ENCODE data around the gene ABR. TPM values are rescaled to one million over a fixed set of nuclear protein-coding genes. Genes with fewer than 3 reads are reported as not detected.

The ABR gene
- polyA plus RNA-seq, 3 donors = 19.8 to 160 (median 26.0) TPM

DNA sequence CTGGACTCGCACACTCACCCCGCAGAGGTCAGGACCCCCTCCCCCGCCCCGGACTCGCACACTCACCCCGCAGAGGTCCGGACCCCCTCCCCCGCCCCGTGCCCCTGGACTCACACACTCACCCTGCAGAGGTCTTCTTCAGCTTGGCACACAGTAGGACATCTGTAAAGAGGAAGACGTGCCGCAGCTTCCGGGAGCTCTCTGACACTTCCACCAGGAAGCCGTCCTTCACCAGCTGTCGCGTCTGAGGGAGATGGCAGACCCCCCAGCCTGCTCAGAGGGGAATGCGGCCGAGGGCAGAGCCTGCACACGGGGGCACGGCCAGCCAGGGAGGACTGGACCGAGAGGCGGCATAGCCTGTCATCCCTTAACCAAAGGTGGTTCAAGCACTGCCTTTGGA, 109.9 kb downstream of the ABR start:
- H4K20me1 ChIP-seq (ENCODE audit: insufficient read depth, low read length) = peaks cover 49% of the 10 kb centered on the region
- H3K27ac ChIP-seq (ENCODE audit: low read depth in 1 of 2, low read length in 2 of 2) = no peak overlapping the region
- no peak overlapping the region for H3K4me3 ChIP-seq (replicated peaks in 1 of 3; ENCODE audit: low read depth in 2 of 3, low read length in 3 of 3)
- H3K36me3 ChIP-seq (replicated peaks in 1 of 2; ENCODE audit: control insufficient read depth in 1 of 2, insufficient read depth in 2 of 2, low read length in 2 of 2) = peaks cover 75 to 92% of the 10 kb centered on the region in 2 donors
- Mint-ChIP-seq H3K27ac (no peak overlapping the region), H3K27me3 (ENCODE audit: low read depth in 3 of 3) (no peaks in the 10 kb centered on the region), H3K4me1 (no peaks in the 10 kb centered on the region), H3K36me3 (peaks cover 71 to 94% of the 10 kb centered on the region in 2 donors), H3K9me3 (peaks cover 5 to 29% (median 25%) of the 10 kb centered on the region in 7 donors), H3K4me3 (no peak overlapping the region)
- H3K4me2 ChIP-seq (replicated peaks; ENCODE audit: extremely low read depth, low read length, poor library complexity, severe bottlenecking) = no peak overlapping the region
- H2AFZ ChIP-seq (ENCODE audit: insufficient read depth, low read depth, low read length, poor library complexity, severe bottlenecking) = no peak overlapping the region
- no peaks in the 10 kb centered on the region for H3K27me3 ChIP-seq (ENCODE audit: control insufficient read depth in 2 of 2, insufficient read depth in 2 of 2, low read length in 2 of 2)
- H3K4me1 ChIP-seq (ENCODE audit: control insufficient read depth in 1 of 2, insufficient read depth in 2 of 2, low read length in 2 of 2) = no peaks in the 10 kb centered on the region
- intact Hi-C loops (cut with micrococcal nuclease) = no loop called here
- 98% methylated on average over 12 of the region's 21 CpGs for WGBS (ENCODE audit: insufficient coverage)
- H3K9ac ChIP-seq (ENCODE audit: insufficient read depth, low read length, poor library complexity, severe bottlenecking) = no peak overlapping the region
- TF ChIP-seq CTCF (IDR thresholded peaks at IDR 0.05) = no peak
- H3K9me3 ChIP-seq (replicated peaks in 1 of 2; ENCODE audit: control insufficient read depth in 1 of 2, insufficient read depth in 1 of 2, low read length in 2 of 2) = peaks cover 18 to 26% of the 10 kb centered on the region in 2 donors
- DNase-seq = no peak
- peaks cover 2% of the 10 kb centered on the region for H3K79me2 ChIP-seq (ENCODE audit: insufficient read depth, low read length)

DNA sequence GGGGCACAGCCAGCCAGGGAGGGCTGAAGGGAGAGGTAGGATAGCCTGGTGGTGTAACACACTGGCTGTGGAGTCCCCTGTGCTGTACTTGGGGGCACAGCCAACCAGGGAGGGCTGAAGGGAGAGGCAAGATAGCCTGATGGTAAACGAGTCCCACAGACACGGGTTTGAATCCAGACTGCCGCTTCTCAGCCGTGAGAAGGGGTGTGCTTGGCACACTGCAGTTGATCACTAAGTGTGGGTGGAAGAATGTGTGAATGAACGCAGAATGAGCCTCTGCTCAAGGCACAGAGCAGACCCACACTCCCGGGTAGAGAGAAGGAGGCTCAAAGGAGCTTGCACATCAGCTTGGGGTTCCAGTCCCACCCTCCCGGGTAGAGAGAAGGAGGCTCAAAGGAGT, 111.4 kb downstream of the ABR start:
- H3K9me3 Mint-ChIP-seq = peaks cover 5 to 29% (median 23%) of the 10 kb centered on the region in 7 donors
- H3K79me2 ChIP-seq (ENCODE audit: insufficient read depth, low read length) = no peaks in the 10 kb centered on the region
- H3K27ac ChIP-seq (ENCODE audit: low read depth in 1 of 2, low read length in 2 of 2) = no peak overlapping the region
- no peak overlapping the region for H3K4me3 ChIP-seq (replicated peaks in 1 of 3; ENCODE audit: low read depth in 2 of 3, low read length in 3 of 3)
- TF ChIP-seq CTCF (IDR thresholded peaks at IDR 0.05) = no peak
- H3K4me2 ChIP-seq (replicated peaks; ENCODE audit: extremely low read depth, low read length, poor library complexity, severe bottlenecking) = no peak overlapping the region
- H3K27me3 ChIP-seq (ENCODE audit: control insufficient read depth in 2 of 2, insufficient read depth in 2 of 2, low read length in 2 of 2) = no peaks in the 10 kb centered on the region
- H3K36me3 ChIP-seq (replicated peaks in 1 of 2; ENCODE audit: control insufficient read depth in 1 of 2, insufficient read depth in 2 of 2, low read length in 2 of 2) = peaks cover 70 to 82% of the 10 kb centered on the region in 2 donors
- H3K27me3 Mint-ChIP-seq (ENCODE audit: low read depth in 3 of 3) = no peaks in the 10 kb centered on the region
- no peak for DNase-seq
- peaks cover 18 to 26% of the 10 kb centered on the region in 2 donors for H3K9me3 ChIP-seq (replicated peaks in 1 of 2; ENCODE audit: control insufficient read depth in 1 of 2, insufficient read depth in 1 of 2, low read length in 2 of 2)
- WGBS (ENCODE audit: insufficient coverage) = 97% methylated on average over 5 of the region's 7 CpGs
- intact Hi-C loops (cut with micrococcal nuclease) = no loop called here
- H3K4me1 Mint-ChIP-seq = no peaks in the 10 kb centered on the region
- no peak overlapping the region for H3K4me3 Mint-ChIP-seq
- H3K9ac ChIP-seq (ENCODE audit: insufficient read depth, low read length, poor library complexity, severe bottlenecking) = no peak overlapping the region
- no peak overlapping the region for H3K27ac Mint-ChIP-seq
- H3K36me3 Mint-ChIP-seq = peaks cover 63 to 81% of the 10 kb centered on the region in 2 donors
- H3K4me1 ChIP-seq (ENCODE audit: control insufficient read depth in 1 of 2, insufficient read depth in 2 of 2, low read length in 2 of 2) = no peaks in the 10 kb centered on the region
- H2AFZ ChIP-seq (ENCODE audit: insufficient read depth, low read depth, low read length, poor library complexity, severe bottlenecking) = no peak overlapping the region
- peaks cover 34% of the 10 kb centered on the region for H4K20me1 ChIP-seq (ENCODE audit: insufficient read depth, low read length)
